ENCODE data around the gene CHSY1. TPM values are rescaled to one million over a fixed set of nuclear protein-coding genes. Genes with fewer than 3 reads are reported as not detected.

CHSY1 gene
- total RNA-seq, 2 experiments from 2014 or later, result 44.6 to 46.4 TPM

- ATAC-seq (no peak), DNase-seq (no peak)
- H3K36me3 Mint-ChIP-seq (ENCODE audit: low read depth), result peaks cover 59% of the 10 kb centered on the region
- ChIA-PET CTCF (interaction anchor here (0.7 to 1.1 kb wide), 3 partner anchors 11 to 61 kb away, joined by 3 to 4 read pairs (median 3); no protein-coding TSS in a partner anchor), POLR2A (no interaction called here)
- no peaks in the 10 kb centered on the region for H3K9me3 Mint-ChIP-seq (ENCODE audit: insufficient read depth)
- peaks cover 76% of the 10 kb centered on the region for H3K4me1 Mint-ChIP-seq (ENCODE audit: low read depth)
- H3K27ac Mint-ChIP-seq, result no peak overlapping the region
- no peaks in the 10 kb centered on the region for H3K27me3 Mint-ChIP-seq (ENCODE audit: low read depth)
- no peak overlapping the region for H3K4me3 Mint-ChIP-seq
These were observed 68.5 kb downstream of the CHSY1 start for GRCh38 chr15:101183226-101183930.

- DNase-seq (no peak), ATAC-seq (no peak)
- Mint-ChIP-seq H3K4me1 (ENCODE audit: low read depth) (peaks cover 71% of the 10 kb centered on the region), H3K36me3 (ENCODE audit: low read depth) (peaks cover 62% of the 10 kb centered on the region), H3K27me3 (ENCODE audit: low read depth) (no peaks in the 10 kb centered on the region), H3K27ac (peak overlapping the region; percentile 22), H3K9me3 (ENCODE audit: insufficient read depth) (no peaks in the 10 kb centered on the region), H3K4me3 (no peak overlapping the region)
- POLR2A ChIA-PET, result interaction anchor here (1.1 to 1.3 kb wide), 2 partner anchors 11 to 113 kb away, joined by 3 to 4 read pairs; partner anchors contain the start of gene SNRPA1
- CTCF ChIA-PET, result interaction anchor here (1.1 to 1.9 kb wide), 2 partner anchors 13 to 16 kb away, joined by 4 to 9 read pairs; no protein-coding TSS in a partner anchor
These were observed 69.6 kb downstream of the CHSY1 start for GRCh38 chr15:101182215-101182614.

- H3K4me1 Mint-ChIP-seq (ENCODE audit: low read depth), result peaks cover 73% of the 10 kb centered on the region
- no peaks in the 10 kb centered on the region for H3K9me3 Mint-ChIP-seq (ENCODE audit: insufficient read depth)
- peak overlapping the region; percentile 42 for H3K4me3 Mint-ChIP-seq
- CTCF ChIA-PET, result interaction anchor here (0.9 to 1.9 kb wide), 3 partner anchors 13 to 59 kb away, joined by 3 to 9 read pairs (median 4); no protein-coding TSS in a partner anchor
- ATAC-seq (peak; percentile 20), DNase-seq (no peak)
- POLR2A ChIA-PET, result interaction anchor here (0.5 to 1.3 kb wide), 4 partner anchors 9 to 1411 kb away, joined by 3 to 4 read pairs (median 4); partner anchors contain the start of gene SNRPA1
- peaks cover 64% of the 10 kb centered on the region for H3K36me3 Mint-ChIP-seq (ENCODE audit: low read depth)
- H3K27me3 Mint-ChIP-seq (ENCODE audit: low read depth), result no peaks in the 10 kb centered on the region
- H3K27ac Mint-ChIP-seq, result peak overlapping the region; percentile 87
These were observed 70.5 kb downstream of the CHSY1 start for GRCh38 chr15:101181349-101181748.

GRCh38 chr15:101180620-101181307 lies 71.1 kb downstream of the CHSY1 start:
- H3K27ac Mint-ChIP-seq, result peak overlapping the region; percentile 87
- CTCF ChIA-PET, result interaction anchor here (0.9 to 1.9 kb wide), 3 partner anchors 13 to 59 kb away, joined by 3 to 9 read pairs (median 3); no protein-coding TSS in a partner anchor
- H3K4me3 Mint-ChIP-seq, result peak overlapping the region; percentile 42

GRCh38 chr15:101179341-101180153 lies 72.3 kb downstream of the CHSY1 start:
- H3K4me3 Mint-ChIP-seq, result no peak overlapping the region
- H3K4me1 Mint-ChIP-seq (ENCODE audit: low read depth), result peaks cover 74% of the 10 kb centered on the region
- ChIA-PET POLR2A (no interaction called here), CTCF (interaction anchor here (0.8 to 1.2 kb wide), 2 partner anchors 12 to 173 kb away, joined by 3 read pairs; no protein-coding TSS in a partner anchor)
- H3K27me3 Mint-ChIP-seq (ENCODE audit: low read depth), result no peaks in the 10 kb centered on the region
- H3K27ac Mint-ChIP-seq, result peak overlapping the region; percentile 87
- H3K9me3 Mint-ChIP-seq (ENCODE audit: insufficient read depth), result no peaks in the 10 kb centered on the region
- ATAC-seq (no peak), DNase-seq (no peak)
- H3K36me3 Mint-ChIP-seq (ENCODE audit: low read depth), result peaks cover 68% of the 10 kb centered on the region

More at GRCh38 chr15:101180620-101181307, 71.1 kb downstream of the CHSY1 start:
- POLR2A ChIA-PET, result interaction anchor here (0.5 to 1.3 kb wide), 3 partner anchors 9 to 1410 kb away, joined by 3 to 4 read pairs (median 4); no protein-coding TSS in a partner anchor
- H3K27me3 Mint-ChIP-seq (ENCODE audit: low read depth), result no peaks in the 10 kb centered on the region
- ATAC-seq (peak; percentile 72), DNase-seq (peak; percentile 51)
- peaks cover 65% of the 10 kb centered on the region for H3K36me3 Mint-ChIP-seq (ENCODE audit: low read depth)
- peaks cover 77% of the 10 kb centered on the region for H3K4me1 Mint-ChIP-seq (ENCODE audit: low read depth)
- no peaks in the 10 kb centered on the region for H3K9me3 Mint-ChIP-seq (ENCODE audit: insufficient read depth)

- Mint-ChIP-seq H3K4me1 (ENCODE audit: low read depth) (peaks cover 78% of the 10 kb centered on the region), H3K36me3 (ENCODE audit: low read depth) (peaks cover 72% of the 10 kb centered on the region), H3K27me3 (ENCODE audit: low read depth) (no peaks in the 10 kb centered on the region), H3K9me3 (ENCODE audit: insufficient read depth) (no peaks in the 10 kb centered on the region), H3K4me3 (no peak overlapping the region), H3K27ac (peak overlapping the region; percentile 22)
- ATAC-seq (no peak), DNase-seq (no peak)
- POLR2A ChIA-PET, result no interaction called here
- CTCF ChIA-PET, result interaction anchor here (0.8 kb wide), 1 partner anchor 172 kb away, joined by 3 read pairs; no protein-coding TSS in a partner anchor
These were observed 72.9 kb downstream of the CHSY1 start for GRCh38 chr15:101178931-101179330.

- POLR2A ChIA-PET, result no interaction called here
- ATAC-seq, result no peak
These were observed 73.4 kb downstream of the CHSY1 start for GRCh38 chr15:101178479-101178878.

GRCh38 chr15:101177866-101178265 lies 74.0 kb downstream of the CHSY1 start:
- Mint-ChIP-seq H3K36me3 (ENCODE audit: low read depth) (peaks cover 69% of the 10 kb centered on the region), H3K4me1 (ENCODE audit: low read depth) (peaks cover 74% of the 10 kb centered on the region), H3K27me3 (ENCODE audit: low read depth) (no peaks in the 10 kb centered on the region), H3K9me3 (ENCODE audit: insufficient read depth) (no peaks in the 10 kb centered on the region), H3K27ac (no peak overlapping the region), H3K4me3 (no peak overlapping the region)
- DNase-seq (no peak), ATAC-seq (no peak)
- POLR2A ChIA-PET, result no interaction called here
- CTCF ChIA-PET, result no interaction called here

More at GRCh38 chr15:101178479-101178878, 73.4 kb downstream of the CHSY1 start:
- Mint-ChIP-seq H3K27me3 (ENCODE audit: low read depth) (no peaks in the 10 kb centered on the region), H3K4me1 (ENCODE audit: low read depth) (peaks cover 76% of the 10 kb centered on the region), H3K9me3 (ENCODE audit: insufficient read depth) (no peaks in the 10 kb centered on the region), H3K36me3 (ENCODE audit: low read depth) (peaks cover 70% of the 10 kb centered on the region), H3K27ac (no peak overlapping the region), H3K4me3 (no peak overlapping the region)
- CTCF ChIA-PET, result interaction anchor here (0.8 kb wide), 1 partner anchor 172 kb away, joined by 3 read pairs; no protein-coding TSS in a partner anchor
- no peak for DNase-seq

GRCh38 chr15:101176625-101177024 lies 75.2 kb downstream of the CHSY1 start:
- no peaks in the 10 kb centered on the region for H3K9me3 Mint-ChIP-seq (ENCODE audit: insufficient read depth)
- ChIA-PET POLR2A (interaction anchor here (0.7 kb wide), 1 partner anchor 50 kb away, joined by 3 read pairs; no protein-coding TSS in a partner anchor), CTCF (interaction anchor here (1.4 kb wide), 1 partner anchor 9 kb away, joined by 5 read pairs; no protein-coding TSS in a partner anchor)
- ATAC-seq (no peak), DNase-seq (no peak)
- H3K36me3 Mint-ChIP-seq (ENCODE audit: low read depth), result peaks cover 59% of the 10 kb centered on the region
- peak overlapping the region; percentile 44 for H3K27ac Mint-ChIP-seq
- no peak overlapping the region for H3K4me3 Mint-ChIP-seq
- peaks cover 66% of the 10 kb centered on the region for H3K4me1 Mint-ChIP-seq (ENCODE audit: low read depth)
- H3K27me3 Mint-ChIP-seq (ENCODE audit: low read depth), result no peaks in the 10 kb centered on the region

GRCh38 chr15:101175401-101175800 lies 76.4 kb downstream of the CHSY1 start:
- H3K36me3 Mint-ChIP-seq (ENCODE audit: low read depth), result peaks cover 52% of the 10 kb centered on the region
- POLR2A ChIA-PET, result interaction anchor here (0.6 kb wide), 1 partner anchor 46 kb away, joined by 3 read pairs; no protein-coding TSS in a partner anchor
- H3K4me1 Mint-ChIP-seq (ENCODE audit: low read depth), result peaks cover 60% of the 10 kb centered on the region
- no peak overlapping the region for H3K4me3 Mint-ChIP-seq
- CTCF ChIA-PET, result interaction anchor here (1.4 kb wide), 1 partner anchor 8 kb away, joined by 5 read pairs; no protein-coding TSS in a partner anchor
- H3K9me3 Mint-ChIP-seq (ENCODE audit: insufficient read depth), result no peaks in the 10 kb centered on the region
- H3K27me3 Mint-ChIP-seq (ENCODE audit: low read depth), result no peaks in the 10 kb centered on the region
- ATAC-seq, result no peak
- DNase-seq, result no peak
- H3K27ac Mint-ChIP-seq, result no peak overlapping the region

All from activated CD8-positive, alpha-beta T cell treated with anti-CD3 and anti-CD28 coated beads, Interleukin-2, amount 10 ng/mL, durations not matched to agents 7 days and 5 days (primary cell).